Measurements from ENCODE around the gene BEND6. TPM values are rescaled to one million over a fixed set of nuclear protein-coding genes. Genes with fewer than 3 reads are reported as not detected.
"Not testable (repeated sequence)": the region's sequence is repeated elsewhere in the genome, so short reads cannot be mapped to it uniquely, and the experiment has no call there.

The BEND6 gene
- total RNA-seq, 2 donors from 2014 or later = not detected

GRCh38 chr6:56999049-56999448, 44.1 kb downstream of the BEND6 start:
- Mint-ChIP-seq H3K27ac (no peak overlapping the region), H3K36me3 (peaks cover 0 to 5% of the 10 kb centered on the region in 2 donors), H3K9me3 (no peaks in the 10 kb centered on the region)
- no peak for ATAC-seq
- DNase-seq (ENCODE audit: low spot score in 2 of 2) = no peak

GRCh38 chr6:56999748-57000147, 44.8 kb downstream of the BEND6 start:
- not testable (repeated sequence) for ATAC-seq; DNase-seq (ENCODE audit: low spot score in 2 of 2); H3K36me3 Mint-ChIP-seq; H3K9me3 Mint-ChIP-seq; H3K27ac Mint-ChIP-seq

- Mint-ChIP-seq H3K9me3 (no peaks in the 10 kb centered on the region), H3K36me3 (peaks cover 0 to 5% of the 10 kb centered on the region in 2 donors), H3K27ac (no peak overlapping the region)
- ATAC-seq = no peak
- DNase-seq (ENCODE audit: low spot score in 2 of 2) = no peak
These were observed 47.3 kb downstream of the BEND6 start for GRCh38 chr6:57002197-57002596.

GRCh38 chr6:57004292-57004691, 49.4 kb downstream of the BEND6 start:
- H3K36me3 Mint-ChIP-seq = no peaks in the 10 kb centered on the region
- ATAC-seq = no peak
- H3K9me3 Mint-ChIP-seq = no peaks in the 10 kb centered on the region

GRCh38 chr6:57006101-57006500, 51.2 kb downstream of the BEND6 start:
- DNase-seq (ENCODE audit: low spot score in 2 of 2) (no peak), ATAC-seq (no peak)
- H3K36me3 Mint-ChIP-seq = no peaks in the 10 kb centered on the region
- no peak overlapping the region for H3K27ac Mint-ChIP-seq
- no peaks in the 10 kb centered on the region for H3K9me3 Mint-ChIP-seq

More at GRCh38 chr6:57004292-57004691, 49.4 kb downstream of the BEND6 start:
- H3K27ac Mint-ChIP-seq = no peak overlapping the region
- DNase-seq (ENCODE audit: low spot score in 2 of 2) = no peak

GRCh38 chr6:57008069-57008468, 53.2 kb downstream of the BEND6 start:
- ATAC-seq; DNase-seq (ENCODE audit: low spot score in 2 of 2); H3K9me3 Mint-ChIP-seq; H3K36me3 Mint-ChIP-seq; H3K27ac Mint-ChIP-seq: not testable (repeated sequence)

GRCh38 chr6:57013521-57013926, 58.6 kb downstream of the BEND6 start:
- H3K27ac Mint-ChIP-seq = no peak overlapping the region

GRCh38 chr6:57017069-57017468, 62.2 kb downstream of the BEND6 start:
- Mint-ChIP-seq H3K9me3 (no peaks in the 10 kb centered on the region), H3K27ac (no peak overlapping the region)

More at GRCh38 chr6:57013521-57013926, 58.6 kb downstream of the BEND6 start:
- no peak for DNase-seq (ENCODE audit: low spot score in 2 of 2)
- ATAC-seq = no peak
- H3K9me3 Mint-ChIP-seq = no peaks in the 10 kb centered on the region
- no peaks in the 10 kb centered on the region for H3K36me3 Mint-ChIP-seq

GRCh38 chr6:57017841-57018240, 62.9 kb downstream of the BEND6 start:
- ATAC-seq (no peak), DNase-seq (ENCODE audit: low spot score in 2 of 2) (no peak)
- Mint-ChIP-seq H3K36me3 (no peaks in the 10 kb centered on the region), H3K9me3 (no peaks in the 10 kb centered on the region), H3K27ac (no peak overlapping the region)

More at GRCh38 chr6:57017069-57017468, 62.2 kb downstream of the BEND6 start:
- ATAC-seq (no peak), DNase-seq (ENCODE audit: low spot score in 2 of 2) (no peak)
- H3K36me3 Mint-ChIP-seq = no peaks in the 10 kb centered on the region

- H3K27ac Mint-ChIP-seq = no peak overlapping the region
- ATAC-seq (no peak), DNase-seq (ENCODE audit: low spot score in 2 of 2) (no peak)
- H3K36me3 Mint-ChIP-seq = peaks cover 3 to 5% of the 10 kb centered on the region in 2 donors
- H3K9me3 Mint-ChIP-seq = peaks cover under 1% of the 10 kb centered on the region in 2 donors
These were observed 64.5 kb downstream of the BEND6 start for GRCh38 chr6:57019434-57019833.

GRCh38 chr6:57021086-57021720, 66.3 kb downstream of the BEND6 start:
- Mint-ChIP-seq H3K36me3 (peaks cover 14 to 20% of the 10 kb centered on the region in 2 donors), H3K27ac (no peak overlapping the region), H3K9me3 (peaks cover 8 to 14% of the 10 kb centered on the region in 2 donors)
- ATAC-seq = peak; percentile 53 to 58
- DNase-seq (ENCODE audit: low spot score in 2 of 2) = no peak

GRCh38 chr6:57024321-57024720, 69.4 kb downstream of the BEND6 start:
- Mint-ChIP-seq H3K36me3 (peaks cover 14 to 20% of the 10 kb centered on the region in 2 donors), H3K9me3 (peaks cover 8 to 14% of the 10 kb centered on the region in 2 donors), H3K27ac (no peak overlapping the region)
- ATAC-seq (no peak), DNase-seq (ENCODE audit: low spot score in 2 of 2) (no peak)

GRCh38 chr6:57024775-57025174, 69.9 kb downstream of the BEND6 start:
- ATAC-seq = no peak
- Mint-ChIP-seq H3K9me3 (peaks cover 8 to 14% of the 10 kb centered on the region in 2 donors), H3K36me3 (peaks cover 14 to 20% of the 10 kb centered on the region in 2 donors), H3K27ac (no peak overlapping the region)
- DNase-seq (ENCODE audit: low spot score in 2 of 2) = no peak

GRCh38 chr6:57026001-57026400, 71.1 kb downstream of the BEND6 start:
- no peak for DNase-seq (ENCODE audit: low spot score in 2 of 2)
- H3K36me3 Mint-ChIP-seq = peaks cover 14 to 20% of the 10 kb centered on the region in 2 donors
- peaks cover 8 to 14% of the 10 kb centered on the region in 2 donors for H3K9me3 Mint-ChIP-seq
- no peak for ATAC-seq
- no peak overlapping the region for H3K27ac Mint-ChIP-seq

- H3K9me3 Mint-ChIP-seq = peaks cover 8 to 14% of the 10 kb centered on the region in 2 donors
- no peak for DNase-seq (ENCODE audit: low spot score in 2 of 2)
- H3K36me3 Mint-ChIP-seq = peaks cover 14 to 20% of the 10 kb centered on the region in 2 donors
- no peak for ATAC-seq
- H3K27ac Mint-ChIP-seq = no peak overlapping the region
These were observed 72.4 kb downstream of the BEND6 start for GRCh38 chr6:57027301-57027700.

GRCh38 chr6:57029213-57029612, 74.3 kb downstream of the BEND6 start:
- ATAC-seq (no peak), DNase-seq (ENCODE audit: low spot score in 2 of 2) (no peak)
- H3K36me3 Mint-ChIP-seq = peaks cover 13 to 18% of the 10 kb centered on the region in 2 donors
- H3K27ac Mint-ChIP-seq = no peak overlapping the region
- peaks cover 8 to 14% of the 10 kb centered on the region in 2 donors for H3K9me3 Mint-ChIP-seq

- Mint-ChIP-seq H3K27ac (no peak overlapping the region), H3K9me3 (no peaks in the 10 kb centered on the region)
- no peak for DNase-seq (ENCODE audit: low spot score in 2 of 2)
These were observed 78.3 kb downstream of the BEND6 start for GRCh38 chr6:57033228-57033627.

GRCh38 chr6:57035549-57035948, 80.6 kb downstream of the BEND6 start:
- H3K9me3 Mint-ChIP-seq = no peaks in the 10 kb centered on the region
- no peaks in the 10 kb centered on the region for H3K36me3 Mint-ChIP-seq
- ATAC-seq = no peak
- no peak overlapping the region for H3K27ac Mint-ChIP-seq
- no peak for DNase-seq (ENCODE audit: low spot score in 2 of 2)

More at GRCh38 chr6:57033228-57033627, 78.3 kb downstream of the BEND6 start:
- H3K36me3 Mint-ChIP-seq = no peaks in the 10 kb centered on the region
- no peak for ATAC-seq
